Measurements from ENCODE around the gene RSRP1.
"Not testable (repeated sequence)": the region's sequence is repeated elsewhere in the genome, so short reads cannot be mapped to it uniquely, and the experiment has no call there.

RSRP1 gene

GRCh38 chr1:25277295-25277694 is 30.0 kb upstream of the RSRP1 start:
- H3K9ac ChIP-seq (ENCODE audit: low read depth, low read length); H3K27me3 ChIP-seq (ENCODE audit: control insufficient read depth, insufficient read depth, low read length); H3K4me3 ChIP-seq (ENCODE audit: low read length); H3K4me2 ChIP-seq (ENCODE audit: low read length); H3K4me1 ChIP-seq (ENCODE audit: control insufficient read depth, insufficient read depth, low read length); H3K9me3 ChIP-seq (replicated peaks; ENCODE audit: low read length); H3K36me3 ChIP-seq (ENCODE audit: insufficient read depth, low read length): not testable (repeated sequence)

GRCh38 chr1:25275648-25276047 is 28.4 kb upstream of the RSRP1 start:
- H3K4me2 ChIP-seq (ENCODE audit: low read length); H3K4me3 ChIP-seq (ENCODE audit: low read length); H3K9ac ChIP-seq (ENCODE audit: low read depth, low read length); H3K36me3 ChIP-seq (ENCODE audit: insufficient read depth, low read length); H3K4me1 ChIP-seq (ENCODE audit: control insufficient read depth, insufficient read depth, low read length); H3K9me3 ChIP-seq (replicated peaks; ENCODE audit: low read length); H3K27me3 ChIP-seq (ENCODE audit: control insufficient read depth, insufficient read depth, low read length): not testable (repeated sequence)

- not testable (repeated sequence) for H3K4me1 ChIP-seq (ENCODE audit: control insufficient read depth, insufficient read depth, low read length); H3K27me3 ChIP-seq (ENCODE audit: control insufficient read depth, insufficient read depth, low read length); H3K4me2 ChIP-seq (ENCODE audit: low read length); H3K4me3 ChIP-seq (ENCODE audit: low read length); H3K9ac ChIP-seq (ENCODE audit: low read depth, low read length); H3K9me3 ChIP-seq (replicated peaks; ENCODE audit: low read length); H3K36me3 ChIP-seq (ENCODE audit: insufficient read depth, low read length)
Measured at GRCh38 chr1:25272238-25272637, 25.0 kb upstream of the RSRP1 start, which contains the start of gene RHD. Gene RHD (plus strand): TSS chr1:25272509. CDS start chr1:25272548, 39 bp downstream.

- H3K4me3 ChIP-seq (ENCODE audit: low read length) = peak overlapping the region; percentile 9
- not testable (repeated sequence) for H3K4me1 ChIP-seq (ENCODE audit: control insufficient read depth, insufficient read depth, low read length); H3K36me3 ChIP-seq (ENCODE audit: insufficient read depth, low read length); H3K9ac ChIP-seq (ENCODE audit: low read depth, low read length); H3K27me3 ChIP-seq (ENCODE audit: control insufficient read depth, insufficient read depth, low read length); H3K9me3 ChIP-seq (replicated peaks; ENCODE audit: low read length)
- H3K4me2 ChIP-seq (ENCODE audit: low read length) = peak overlapping the region; percentile 79
Measured at GRCh38 chr1:25268143-25268760, 21.0 kb upstream of the RSRP1 start.

- peak overlapping the region; percentile 79 for H3K4me2 ChIP-seq (ENCODE audit: low read length)
- H3K9me3 ChIP-seq (replicated peaks; ENCODE audit: low read length); H3K4me1 ChIP-seq (ENCODE audit: control insufficient read depth, insufficient read depth, low read length); H3K36me3 ChIP-seq (ENCODE audit: insufficient read depth, low read length); H3K27me3 ChIP-seq (ENCODE audit: control insufficient read depth, insufficient read depth, low read length): not testable (repeated sequence)
- H3K9ac ChIP-seq (ENCODE audit: low read depth, low read length) = peak overlapping the region; percentile 63
- H3K4me3 ChIP-seq (ENCODE audit: low read length) = peak overlapping the region; percentile 66
Measured at GRCh38 chr1:25267288-25268142, 20.3 kb upstream of the RSRP1 start.

GRCh38 chr1:25266554-25267287 is 19.5 kb upstream of the RSRP1 start:
- H3K27me3 ChIP-seq (ENCODE audit: control insufficient read depth, insufficient read depth, low read length); H3K36me3 ChIP-seq (ENCODE audit: insufficient read depth, low read length); H3K4me1 ChIP-seq (ENCODE audit: control insufficient read depth, insufficient read depth, low read length); H3K9me3 ChIP-seq (replicated peaks; ENCODE audit: low read length): not testable (repeated sequence)
- H3K4me3 ChIP-seq (ENCODE audit: low read length) = peak overlapping the region; percentile 71
- H3K9ac ChIP-seq (ENCODE audit: low read depth, low read length) = peak overlapping the region; percentile 58
- H3K4me2 ChIP-seq (ENCODE audit: low read length) = peak overlapping the region; percentile 99

GRCh38 chr1:25260336-25260735 is 13.1 kb upstream of the RSRP1 start:
- H3K4me1 ChIP-seq (ENCODE audit: control insufficient read depth, insufficient read depth, low read length) = peaks cover 20% of the 10 kb centered on the region
- not testable (repeated sequence) for H3K36me3 ChIP-seq (ENCODE audit: insufficient read depth, low read length); H3K27me3 ChIP-seq (ENCODE audit: control insufficient read depth, insufficient read depth, low read length); H3K9me3 ChIP-seq (replicated peaks; ENCODE audit: low read length)
- peak overlapping the region; percentile 63 for H3K9ac ChIP-seq (ENCODE audit: low read depth, low read length)
- H3K4me3 ChIP-seq (ENCODE audit: low read length) = peak overlapping the region; percentile 48
- peak overlapping the region; percentile 59 for H3K4me2 ChIP-seq (ENCODE audit: low read length)

- Histone ChIP-seq H3K9ac (ENCODE audit: low read depth, low read length) (peak overlapping the region; percentile 63), H3K4me1 (ENCODE audit: control insufficient read depth, insufficient read depth, low read length) (peaks cover 20% of the 10 kb centered on the region), H3K4me2 (ENCODE audit: low read length) (peak overlapping the region; percentile 59)
Measured at GRCh38 chr1:25259813-25260212, 12.6 kb upstream of the RSRP1 start.

GRCh38 chr1:25257196-25257595 is 9.9 kb upstream of the RSRP1 start:
- Histone ChIP-seq H3K9ac (ENCODE audit: low read depth, low read length) (peak overlapping the region; percentile 14), H3K4me3 (ENCODE audit: low read length) (no peak overlapping the region), H3K4me2 (ENCODE audit: low read length) (peak overlapping the region; percentile 32), H3K9me3 (replicated peaks; ENCODE audit: low read length) (no peaks in the 10 kb centered on the region), H3K36me3 (ENCODE audit: insufficient read depth, low read length) (no peaks in the 10 kb centered on the region), H3K27me3 (ENCODE audit: control insufficient read depth, insufficient read depth, low read length) (no peaks in the 10 kb centered on the region), H3K4me1 (ENCODE audit: control insufficient read depth, insufficient read depth, low read length) (peaks cover 20% of the 10 kb centered on the region)

More at GRCh38 chr1:25259813-25260212, 12.6 kb upstream of the RSRP1 start:
- H3K36me3 ChIP-seq (ENCODE audit: insufficient read depth, low read length); H3K9me3 ChIP-seq (replicated peaks; ENCODE audit: low read length); H3K27me3 ChIP-seq (ENCODE audit: control insufficient read depth, insufficient read depth, low read length): not testable (repeated sequence)
- H3K4me3 ChIP-seq (ENCODE audit: low read length) = peak overlapping the region; percentile 48

GRCh38 chr1:25256578-25256965 is 9.3 kb upstream of the RSRP1 start:
- H3K36me3 ChIP-seq (ENCODE audit: insufficient read depth, low read length) = no peaks in the 10 kb centered on the region
- no peaks in the 10 kb centered on the region for H3K27me3 ChIP-seq (ENCODE audit: control insufficient read depth, insufficient read depth, low read length)
- H3K4me2 ChIP-seq (ENCODE audit: low read length) = peak overlapping the region; percentile 32

GRCh38 chr1:25255706-25256577 is 8.7 kb upstream of the RSRP1 start:
- H3K4me1 ChIP-seq (ENCODE audit: control insufficient read depth, insufficient read depth, low read length) = peaks cover 20% of the 10 kb centered on the region
- H3K27me3 ChIP-seq (ENCODE audit: control insufficient read depth, insufficient read depth, low read length) = no peaks in the 10 kb centered on the region
- no peak overlapping the region for H3K9ac ChIP-seq (ENCODE audit: low read depth, low read length)
- H3K36me3 ChIP-seq (ENCODE audit: insufficient read depth, low read length) = no peaks in the 10 kb centered on the region
- no peak overlapping the region for H3K4me3 ChIP-seq (ENCODE audit: low read length)
- no peaks in the 10 kb centered on the region for H3K9me3 ChIP-seq (replicated peaks; ENCODE audit: low read length)
- no peak overlapping the region for H3K4me2 ChIP-seq (ENCODE audit: low read length)

More at GRCh38 chr1:25256578-25256965, 9.3 kb upstream of the RSRP1 start:
- H3K9ac ChIP-seq (ENCODE audit: low read depth, low read length) = peak overlapping the region; percentile 14
- peaks cover 20% of the 10 kb centered on the region for H3K4me1 ChIP-seq (ENCODE audit: control insufficient read depth, insufficient read depth, low read length)
- no peak overlapping the region for H3K4me3 ChIP-seq (ENCODE audit: low read length)
- no peaks in the 10 kb centered on the region for H3K9me3 ChIP-seq (replicated peaks; ENCODE audit: low read length)

All from skeletal muscle satellite cell (primary cell).